Stimulated activated CD4-positive, alpha-beta T cell treated with anti-CD3 and anti-CD28 coated beads, Interleukin-4, amount 100 ng/mL, for 1 hour (primary cell): ENCODE measurements around the gene ST8SIA1.
A peak's percentile ranks its signal among the peaks of the same experiment; 100 is the strongest.
"Not testable (repeated sequence)": the region's sequence is repeated elsewhere in the genome, so short reads cannot be mapped to it uniquely, and the experiment has no call there.

Source experiments
- DNase-seq: peaks from one replicate; pipeline ENCODE4 v3.0.0-alpha.2; 2020

ST8SIA1 gene

GRCh38 chr12:22334410-22335100 lies at the start of gene ST8SIA1:
ST8SIA1 (minus strand) TSS chr12:22334707; CDS start chr12:22334232, 475 bp downstream.
- peak; percentile 59 for DNase-seq

- DNase-seq: no peak
Measured at GRCh38 chr12:22380031-22380430, 45.5 kb upstream of the ST8SIA1 start.

- DNase-seq: no peak
Measured at GRCh38 chr12:22377731-22378496, 43.4 kb upstream of the ST8SIA1 start.

- DNase-seq: not testable (repeated sequence)
Measured at GRCh38 chr12:22376596-22377150, 42.2 kb upstream of the ST8SIA1 start.

GRCh38 chr12:22374508-22374907 lies 40.0 kb upstream of the ST8SIA1 start:
- DNase-seq: no peak

- DNase-seq: no peak
Measured at GRCh38 chr12:22372277-22372837, 37.9 kb upstream of the ST8SIA1 start.

GRCh38 chr12:22366181-22366580 lies 31.7 kb upstream of the ST8SIA1 start:
- DNase-seq: no peak

- DNase-seq: no peak
Measured at GRCh38 chr12:22361785-22362184, 27.3 kb upstream of the ST8SIA1 start.

GRCh38 chr12:22360774-22361173 lies 26.3 kb upstream of the ST8SIA1 start:
- DNase-seq: no peak

GRCh38 chr12:22357531-22357930 lies 23.0 kb upstream of the ST8SIA1 start:
- no peak for DNase-seq

- DNase-seq: no peak
Measured at GRCh38 chr12:22356231-22356630, 21.7 kb upstream of the ST8SIA1 start.

GRCh38 chr12:22355011-22355580 lies 20.6 kb upstream of the ST8SIA1 start:
- DNase-seq: no peak

- no peak for DNase-seq
Measured at GRCh38 chr12:22353615-22354325, 19.3 kb upstream of the ST8SIA1 start.

- no peak for DNase-seq
Measured at GRCh38 chr12:22350886-22351285, 16.4 kb upstream of the ST8SIA1 start.

- no peak for DNase-seq
Measured at GRCh38 chr12:22348208-22348607, 13.7 kb upstream of the ST8SIA1 start.

GRCh38 chr12:22340143-22340542 lies 5.6 kb upstream of the ST8SIA1 start:
- DNase-seq: no peak

- no peak for DNase-seq
Measured at GRCh38 chr12:22339691-22340090, 5.2 kb upstream of the ST8SIA1 start.

GRCh38 chr12:22335794-22336166 lies 1.3 kb upstream of the ST8SIA1 start:
- no peak for DNase-seq

- peak; percentile 19 for DNase-seq
Measured at GRCh38 chr12:22333713-22334409, 646 bp downstream of the ST8SIA1 start.

GRCh38 chr12:22333186-22333712 lies 1.3 kb downstream of the ST8SIA1 start:
- no peak for DNase-seq

- DNase-seq: no peak
Measured at GRCh38 chr12:22332202-22332601, 2.3 kb downstream of the ST8SIA1 start.

- no peak for DNase-seq
Measured at GRCh38 chr12:22329621-22330020, 4.9 kb downstream of the ST8SIA1 start.
